Measurements from ENCODE around the gene SPATC1L. TPM values are rescaled to one million over a fixed set of nuclear protein-coding genes. Genes with fewer than 3 reads are reported as not detected.
"Not testable (repeated sequence)": the region's sequence is repeated elsewhere in the genome, so short reads cannot be mapped to it uniquely, and the experiment has no call there.

SPATC1L gene
- polyA plus RNA-seq, 2 of the 4 experiments (the other 2 are of a cell fraction) = 0.14 TPM; not detected in 1

- 89% methylated on average over 8 of the region's 8 CpGs for WGBS (ENCODE audit: missing lambda C conversion rate)
- Histone ChIP-seq H3K4me3 (no peak overlapping the region), H3K4me1 (peaks cover 11% of the 10 kb centered on the region), H3K9me3 (no peaks in the 10 kb centered on the region), H3K4me2 (no peak overlapping the region), H3K27ac (no peak overlapping the region; a peak in 1 of 6 replicates)
- ATAC-seq (no peak), DNase-seq (ENCODE audit: low read depth in 1 of 2, low spot score in 1 of 2) (no peak), FAIRE-seq (no peak)
- no peak for TF ChIP-seq SREBF2 (IDR thresholded peaks at IDR 0.05)
- no peak for TF ChIP-seq HDAC2 (IDR thresholded peaks at IDR 0.05)
- no peak for TF ChIP-seq BCL3 (IDR thresholded peaks at IDR 0.05)
- TF ChIP-seq HOXA7 (CRISPR knock-in tag; IDR thresholded peaks at IDR 0.05) = no peak
- TF ChIP-seq MAX (IDR thresholded peaks at IDR 0.05) = no peak
- TF ChIP-seq KDM1A (IDR thresholded peaks at IDR 0.05; ENCODE audit: low read depth) = no peak
- no peak for TF ChIP-seq CBX2 (IDR thresholded peaks at IDR 0.05; ENCODE audit: borderline replicate concordance, low read depth)
- POLR2A ChIA-PET = no interaction called here
- CTCF ChIA-PET = no interaction called here
Observed at GRCh38 chr21:46187261-46187660, 3.0 kb upstream of the SPATC1L start.

- TF ChIP-seq EHF (CRISPR knock-in tag; IDR thresholded peaks at IDR 0.05) (no peak), FOXS1 (CRISPR knock-in tag; IDR thresholded peaks at IDR 0.05) (no peak), EHMT2 (IDR thresholded peaks at IDR 0.05; ENCODE audit: low read depth) (no peak), NFE2L2 (conservative IDR thresholded peaks at IDR 0.05; ENCODE audit: low read length) (no peak), JUNB (IDR thresholded peaks at IDR 0.05) (no peak)
- 76% methylated on average over 7 of the region's 7 CpGs for WGBS (ENCODE audit: missing lambda C conversion rate)
- DNase-seq (ENCODE audit: low read depth in 1 of 2, low spot score in 1 of 2) (no peak), ATAC-seq (no peak), FAIRE-seq (no peak)
- ChIA-PET POLR2A (no interaction called here), CTCF (no interaction called here)
- H3K4me1 ChIP-seq = peaks cover 11% of the 10 kb centered on the region
- H3K9me3 ChIP-seq = no peaks in the 10 kb centered on the region
- H3K4me3 ChIP-seq = no peak overlapping the region
- no peak overlapping the region for H3K27ac ChIP-seq
- H3K4me2 ChIP-seq = no peak overlapping the region
Observed at GRCh38 chr21:46185716-46186115, 1.5 kb upstream of the SPATC1L start.

- WGBS (ENCODE audit: missing lambda C conversion rate) = 72% methylated on average over 23 of the region's 30 CpGs
- peaks cover 11% of the 10 kb centered on the region for H3K4me1 ChIP-seq
- ChIA-PET POLR2A (no interaction called here), CTCF (no interaction called here)
- no peaks in the 10 kb centered on the region for H3K9me3 ChIP-seq
- no peak for DNase-seq (ENCODE audit: low read depth in 1 of 2, low spot score in 1 of 2)
- no peak overlapping the region for H3K4me3 ChIP-seq
- H3K27ac ChIP-seq = no peak overlapping the region
- no peak for FAIRE-seq
- ATAC-seq = no peak
- no peak overlapping the region for H3K4me2 ChIP-seq
- TF ChIP-seq MAX (IDR thresholded peaks at IDR 0.05) (no peak), USF2 (IDR thresholded peaks at IDR 0.05) (no peak), FOXS1 (CRISPR knock-in tag; IDR thresholded peaks at IDR 0.05) (no peak), CEBPB (IDR thresholded peaks at IDR 0.05) (no peak), BCL3 (IDR thresholded peaks at IDR 0.05) (no peak), HMGXB4 (CRISPR knock-in tag; IDR thresholded peaks at IDR 0.05; ENCODE audit: borderline replicate concordance) (no peak)
Observed at GRCh38 chr21:46184625-46185555, 631 bp upstream of the SPATC1L start.

GRCh38 chr21:46183337-46183909 lies 836 bp downstream of the SPATC1L start:
- DNase-seq (ENCODE audit: low read depth in 1 of 2, low spot score in 1 of 2); H3K4me1 ChIP-seq; POLR2A ChIA-PET; H3K9me3 ChIP-seq; FAIRE-seq; ATAC-seq; H3K4me3 ChIP-seq; H3K27ac ChIP-seq; H3K4me2 ChIP-seq: not testable (repeated sequence)
- 33% methylated on average over 1 of the region's 13 CpGs for WGBS (ENCODE audit: missing lambda C conversion rate)
- CTCF ChIA-PET = interaction anchor here (1.5 kb wide), 1 partner anchor 15 kb away, joined by 4 read pairs; no protein-coding TSS in a partner anchor
